Subcutaneous adipose tissue (tissue), 4 donors: ENCODE data around the gene IPPK. TPM values are rescaled to one million over a fixed set of nuclear protein-coding genes. Genes with fewer than 3 reads are reported as not detected.

Experiments used
- total RNA-seq, 4 donors: library from RNA; depleted of rRNA; stranded (reverse); fragments of >200 nt; gene quantifications; one replicate each; pipeline ENCODE4 v1.1.0, GENCODE V29; 2016
- TF ChIP-seq, protein P1 (sequence below): fragments of 450-650 bp; IDR thresholded peaks from one replicate; pipeline ENCODE4 v1.5.1; 2016; ENCODE audit warnings: low read depth, mild to moderate bottlenecking, control low read depth, antibody characterized with exemption, moderate library complexity

IPPK gene
- total RNA-seq, 4 donors from 2014 or later: 5.4 to 8.3 (median 7.3) TPM

DNA sequence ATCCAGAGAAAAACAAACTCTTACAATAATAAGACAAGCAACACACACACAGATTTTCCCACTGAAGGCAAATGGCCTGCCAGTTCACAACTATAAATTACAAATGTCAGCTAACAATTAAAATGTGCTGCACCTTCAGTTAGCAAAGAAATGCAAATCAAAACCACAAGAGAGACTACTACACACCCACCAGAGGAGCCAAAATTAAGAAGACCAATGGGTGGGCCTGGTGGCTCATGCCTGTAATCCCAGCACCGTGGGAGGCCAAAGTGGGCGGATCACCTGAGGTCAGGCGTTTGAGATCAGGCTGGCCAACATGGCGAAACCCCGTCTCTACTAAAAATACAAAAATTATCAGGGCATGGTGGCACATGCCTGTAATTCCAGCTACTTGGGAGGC is 15.1 kb upstream of the IPPK start:
- TF ChIP-seq, protein P1, sequence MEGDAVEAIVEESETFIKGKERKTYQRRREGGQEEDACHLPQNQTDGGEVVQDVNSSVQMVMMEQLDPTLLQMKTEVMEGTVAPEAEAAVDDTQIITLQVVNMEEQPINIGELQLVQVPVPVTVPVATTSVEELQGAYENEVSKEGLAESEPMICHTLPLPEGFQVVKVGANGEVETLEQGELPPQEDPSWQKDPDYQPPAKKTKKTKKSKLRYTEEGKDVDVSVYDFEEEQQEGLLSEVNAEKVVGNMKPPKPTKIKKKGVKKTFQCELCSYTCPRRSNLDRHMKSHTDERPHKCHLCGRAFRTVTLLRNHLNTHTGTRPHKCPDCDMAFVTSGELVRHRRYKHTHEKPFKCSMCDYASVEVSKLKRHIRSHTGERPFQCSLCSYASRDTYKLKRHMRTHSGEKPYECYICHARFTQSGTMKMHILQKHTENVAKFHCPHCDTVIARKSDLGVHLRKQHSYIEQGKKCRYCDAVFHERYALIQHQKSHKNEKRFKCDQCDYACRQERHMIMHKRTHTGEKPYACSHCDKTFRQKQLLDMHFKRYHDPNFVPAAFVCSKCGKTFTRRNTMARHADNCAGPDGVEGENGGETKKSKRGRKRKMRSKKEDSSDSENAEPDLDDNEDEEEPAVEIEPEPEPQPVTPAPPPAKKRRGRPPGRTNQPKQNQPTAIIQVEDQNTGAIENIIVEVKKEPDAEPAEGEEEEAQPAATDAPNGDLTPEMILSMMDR: no peak

DNA sequence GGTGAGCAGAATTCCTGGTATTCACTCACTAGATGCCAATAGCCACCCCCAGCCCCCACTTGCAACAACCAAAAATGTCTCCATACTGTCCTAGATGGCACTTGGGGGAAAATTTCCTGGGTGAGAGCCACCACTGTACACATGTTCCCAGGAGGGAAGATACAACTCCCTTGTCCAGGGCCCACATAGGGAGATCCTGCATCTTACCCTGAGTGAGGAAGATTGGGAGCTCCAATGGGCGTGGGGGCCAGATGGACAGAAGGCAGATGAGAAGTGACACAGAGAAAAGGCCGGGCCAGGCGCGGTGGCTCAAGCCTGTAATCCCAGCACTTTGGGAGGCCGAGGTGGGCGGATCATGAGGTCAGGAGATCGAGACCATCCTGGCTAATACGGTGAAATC is 12.3 kb upstream of the IPPK start:
- TF ChIP-seq, protein P1: no peak

DNA sequence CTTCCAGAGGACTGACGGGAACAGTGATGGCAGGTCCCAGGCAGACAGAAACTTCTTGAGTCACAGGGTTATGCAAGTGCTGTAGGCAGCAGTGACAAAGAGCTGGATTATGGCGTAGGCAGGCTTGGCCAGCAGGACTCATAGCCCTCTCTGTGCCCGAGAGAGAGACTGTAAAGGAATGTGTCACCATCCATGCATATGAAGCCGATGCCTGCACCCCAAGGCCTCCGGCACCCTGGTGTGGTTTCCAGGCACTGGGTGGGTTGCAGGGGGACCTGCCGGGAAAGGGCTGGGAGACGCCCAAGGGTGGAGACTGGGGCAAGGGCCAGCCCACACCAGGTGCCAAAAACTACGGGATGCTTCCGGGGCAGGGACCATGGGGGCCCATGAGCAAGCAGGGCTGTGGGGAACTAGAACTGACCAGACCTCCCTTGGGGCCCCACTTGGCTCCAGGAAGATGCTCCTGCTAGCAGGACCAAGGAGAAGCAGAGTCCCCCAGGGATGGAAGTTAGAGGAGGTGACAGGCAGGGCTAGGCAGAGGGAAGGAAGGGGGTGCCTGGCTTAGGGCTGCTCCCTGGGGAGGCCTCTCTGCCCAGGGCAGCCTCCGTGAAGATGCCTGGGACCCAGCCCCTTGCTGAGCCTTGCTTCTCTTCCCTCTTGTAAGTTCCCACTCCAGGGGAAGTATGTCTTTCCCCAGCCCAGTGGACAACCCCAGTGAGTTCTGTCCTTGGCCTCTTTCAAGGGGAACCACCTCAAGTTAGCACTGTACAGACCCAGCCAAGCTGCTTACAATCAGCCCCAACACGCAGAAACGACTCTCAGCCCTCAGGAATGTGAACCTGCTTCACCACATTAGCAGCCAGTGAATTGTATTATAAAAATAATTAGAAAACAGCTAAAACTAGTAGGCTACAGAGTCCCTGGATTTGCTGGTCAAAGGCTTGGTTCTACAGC is 10.5 kb upstream of the IPPK start:
- TF ChIP-seq, protein P1: no peak

DNA sequence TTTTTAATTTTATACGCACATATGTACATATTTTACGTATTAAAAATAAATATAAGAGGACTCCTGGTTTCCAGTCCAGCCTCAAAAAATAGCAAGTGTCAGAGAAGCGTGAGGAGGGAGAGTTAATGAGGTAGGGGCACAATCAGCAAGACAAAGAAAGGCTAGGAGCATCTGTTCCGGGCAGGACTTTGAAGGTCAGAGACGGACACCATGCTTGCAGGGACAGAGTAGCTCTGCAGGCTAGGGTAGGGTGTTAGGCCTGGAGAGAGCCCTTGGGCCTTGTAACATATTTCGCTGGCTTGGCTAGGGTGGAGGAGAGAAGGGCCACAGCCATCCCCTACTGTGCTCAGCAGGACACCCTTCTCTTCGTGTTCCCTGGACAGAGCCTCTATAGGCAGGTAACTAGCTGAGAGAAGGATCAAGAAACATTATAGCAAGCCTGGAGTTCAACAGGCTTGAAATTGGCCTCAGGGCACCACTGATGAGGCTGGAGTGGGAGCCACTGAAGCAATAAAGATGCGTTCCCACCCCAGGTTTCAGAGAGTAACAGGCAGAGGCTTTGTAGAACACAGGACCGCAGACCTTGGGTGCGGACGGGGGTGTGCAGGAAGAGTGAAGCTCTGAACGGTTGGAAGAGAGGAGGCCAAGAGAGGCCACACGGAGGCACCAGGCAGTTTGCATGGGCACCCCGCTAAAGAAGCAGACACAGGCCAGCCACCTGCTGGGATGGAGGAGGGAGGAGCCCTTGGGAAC is 9.7 kb upstream of the IPPK start:
- TF ChIP-seq, protein P1: no peak

DNA sequence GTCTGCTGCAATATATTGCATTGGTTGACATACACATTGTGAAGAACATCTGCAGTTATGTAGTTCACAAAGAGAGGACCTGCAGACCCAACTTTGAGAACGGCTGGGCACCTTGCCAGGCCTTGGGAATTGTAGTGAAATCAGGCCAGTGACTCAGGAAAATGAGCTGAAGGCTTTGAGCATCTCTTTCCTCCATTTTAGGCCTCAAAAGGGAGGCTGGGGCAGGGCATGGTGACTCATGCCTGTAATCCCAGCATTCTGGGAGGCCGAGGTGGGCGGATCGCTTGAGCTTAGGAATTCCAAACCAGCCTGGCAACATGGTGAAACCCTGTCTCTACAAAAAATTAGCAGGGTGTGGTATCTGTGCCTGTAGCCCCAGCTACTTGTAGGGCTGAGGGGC is 1.4 kb upstream of the IPPK start:
- TF ChIP-seq, protein P1: no peak

DNA sequence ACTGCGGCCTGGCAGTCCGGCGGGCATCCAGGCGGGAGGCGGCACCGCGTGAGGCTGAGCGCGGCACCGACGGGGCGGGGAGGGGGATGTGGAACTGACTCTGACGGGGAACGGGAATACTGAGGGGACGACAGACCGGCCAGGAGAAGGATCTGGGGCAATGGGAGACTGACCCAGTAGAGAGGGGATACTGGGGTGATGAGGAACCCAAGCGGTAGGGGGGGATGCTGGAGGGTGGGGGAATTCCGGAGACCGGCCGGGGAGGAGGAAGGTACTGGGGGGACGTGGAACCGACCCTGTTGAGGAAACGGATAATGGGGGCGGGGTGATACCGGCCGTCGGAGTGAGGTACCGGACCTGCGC is 423 bp downstream of the IPPK start:
- TF ChIP-seq, protein P1: no peak
